Breast epithelium (tissue), 4 donors: ENCODE results near the gene LIN7C. TPM values are rescaled to one million over a fixed set of nuclear protein-coding genes. Genes with fewer than 3 reads are reported as not detected.
"Not testable (repeated sequence)": the region's sequence is repeated elsewhere in the genome, so short reads cannot be mapped to it uniquely, and the experiment has no call there.

Source experiments
- DNase-seq, 2 donors: peaks; one replicate each; pipeline ENCODE4 v3.0.0-alpha.2; 2019; ENCODE audit warnings: low spot score in 2 of 2
- H3K27ac ChIP-seq, 2 donors: fragments of 200-600 bp; sonication (generic) in 1 of 2; one replicate each; pipeline ENCODE4 v1.5.1; 2016 to 2019; ENCODE audit warnings: mild to moderate bottlenecking in 1 of 2
- H3K27me3 ChIP-seq, 2 donors: fragments of 200-600 bp; sonication (generic) in 1 of 2; one replicate each; pipeline versions ENCODE4 v1.5.1 to v1.6.0; 2017 to 2019; ENCODE audit warnings: control low read depth in 1 of 2, mild to moderate bottlenecking in 1 of 2
- H3K36me3 ChIP-seq: fragments of 200-600 bp; one replicate; pipeline ENCODE4 v1.5.1; 2019
- H3K4me1 ChIP-seq, 2 donors: fragments of 200-600 bp; sonication (generic); one replicate each; pipeline ENCODE4 v1.5.1; 2016 to 2019; ENCODE audit warnings: control low read depth in 1 of 2
- H3K4me3 ChIP-seq, 3 donors: fragments of 200-600 bp; sonication (generic); 1 replicate in 2 of 3; 2 replicates in 1 of 3; pipeline ENCODE4 v1.5.1; 2016 to 2019; ENCODE audit warnings: mild to moderate bottlenecking in 3 of 3, moderate library complexity in 2 of 3
- H3K9me3 ChIP-seq, 2 donors: fragments of 200-600 bp; sonication (generic) in 1 of 2; one replicate each; pipeline ENCODE4 v1.5.1; 2016 to 2019; ENCODE audit warnings: control low read depth in 1 of 2
- CTCF ChIP-seq, 3 donors: fragments of 450-650 bp; IDR thresholded peaks; one replicate each; pipeline ENCODE4 v1.5.1; 2016 to 2017; ENCODE audit warnings: antibody characterized with exemption in 3 of 3, mild to moderate bottlenecking in 3 of 3, moderate library complexity in 3 of 3
- POLR2A ChIP-seq: fragments of 450-650 bp; IDR thresholded peaks from one replicate; pipeline ENCODE4 v1.6.1; 2016; ENCODE audit warnings: antibody characterized with exemption, mild to moderate bottlenecking, moderate library complexity
- POLR2AphosphoS5 ChIP-seq, 3 donors: sonication (generic); formaldehyde crosslinking; IDR thresholded peaks; one replicate each; pipeline ENCODE4 v1.6.1; 2017; ENCODE audit warnings: antibody characterized with exemption in 3 of 3
- intact Hi-C: fragments of 100-400 bp; cut with DNase I; formaldehyde crosslinking; loops from one replicate; pipeline ENCODE4 v1.15.1; 2023; ENCODE audit warnings: low total_unique reads
- total RNA-seq, 3 donors: library from RNA; depleted of rRNA; stranded (reverse); fragments of >200 nt; gene quantifications; one replicate each; pipeline ENCODE4 v1.1.0, GENCODE V29; 2016

The LIN7C gene
- total RNA-seq, 3 donors from 2014 or later: 26.6 to 43.8 (median 38.0) TPM

DNA sequence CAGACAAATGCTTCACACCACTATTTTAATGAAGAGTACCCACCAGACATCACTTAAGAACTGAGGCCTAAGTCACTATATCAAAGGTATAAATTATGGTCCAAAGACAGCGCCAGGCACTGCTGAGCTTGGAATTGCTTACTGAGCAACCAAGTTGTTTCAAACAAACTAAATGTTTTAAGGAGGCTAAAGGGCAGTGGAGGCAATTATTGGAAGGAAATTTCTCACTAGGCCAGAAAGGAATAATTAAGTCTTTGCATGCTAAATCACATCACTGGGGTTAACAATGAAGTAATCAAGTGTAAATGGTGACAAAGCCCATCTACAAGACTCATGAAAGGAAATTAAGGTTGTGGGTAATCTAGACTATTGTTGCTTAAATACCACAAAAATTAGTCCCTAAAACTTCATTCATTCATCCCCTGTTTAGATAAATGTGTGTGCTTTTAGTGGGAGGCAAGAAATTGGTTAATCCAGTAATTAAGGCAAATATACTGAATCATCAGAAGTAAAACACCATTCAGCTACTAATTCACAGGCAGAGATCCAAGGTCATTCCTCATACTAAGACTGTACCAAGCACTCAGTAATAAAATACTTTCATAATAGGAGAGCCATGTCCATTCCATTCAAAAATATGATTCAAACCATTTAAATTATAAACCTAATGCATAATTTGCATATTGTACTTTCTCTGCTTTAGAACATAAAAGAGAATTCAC lies 55.2 kb downstream of the LIN7C start:
- DNase-seq: no peak
- TF ChIP-seq CTCF (IDR thresholded peaks at IDR 0.05) (no peak), POLR2AphosphoS5 (IDR thresholded peaks at IDR 0.05) (no peak), POLR2A (no peak)
- H3K36me3 ChIP-seq: no peaks in the 10 kb centered on the region
- peaks cover 0 to 6% of the 10 kb centered on the region in 2 donors for H3K4me1 ChIP-seq
- no peak overlapping the region for H3K4me3 ChIP-seq
- peak overlapping the region; percentile 58 to 59 for H3K27ac ChIP-seq
- H3K9me3 ChIP-seq: no peaks in the 10 kb centered on the region
- intact Hi-C loops: no loop called here
- no peaks in the 10 kb centered on the region for H3K27me3 ChIP-seq

DNA sequence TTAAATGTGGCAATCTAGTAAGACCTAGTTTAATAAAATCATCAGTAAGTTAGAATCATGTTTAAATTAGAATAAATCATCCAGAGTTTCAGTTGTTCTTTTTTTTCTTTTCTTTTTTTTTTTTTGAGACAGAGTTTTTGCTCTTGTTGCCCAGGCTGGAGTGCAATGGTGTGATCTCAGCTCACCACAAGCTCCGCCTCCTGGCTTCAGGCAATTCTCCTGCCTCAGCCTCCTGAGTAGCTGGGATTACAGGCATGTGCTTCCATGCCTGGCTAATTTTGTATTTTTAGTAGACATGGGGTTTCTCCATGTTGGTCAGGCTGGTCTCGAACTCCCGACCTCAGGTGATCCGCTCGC lies 58.4 kb downstream of the LIN7C start:
- intact Hi-C loops, H3K36me3 ChIP-seq, H3K27me3 ChIP-seq, H3K9me3 ChIP-seq, H3K4me3 ChIP-seq, DNase-seq, H3K27ac ChIP-seq, H3K4me1 ChIP-seq: not testable (repeated sequence)

DNA sequence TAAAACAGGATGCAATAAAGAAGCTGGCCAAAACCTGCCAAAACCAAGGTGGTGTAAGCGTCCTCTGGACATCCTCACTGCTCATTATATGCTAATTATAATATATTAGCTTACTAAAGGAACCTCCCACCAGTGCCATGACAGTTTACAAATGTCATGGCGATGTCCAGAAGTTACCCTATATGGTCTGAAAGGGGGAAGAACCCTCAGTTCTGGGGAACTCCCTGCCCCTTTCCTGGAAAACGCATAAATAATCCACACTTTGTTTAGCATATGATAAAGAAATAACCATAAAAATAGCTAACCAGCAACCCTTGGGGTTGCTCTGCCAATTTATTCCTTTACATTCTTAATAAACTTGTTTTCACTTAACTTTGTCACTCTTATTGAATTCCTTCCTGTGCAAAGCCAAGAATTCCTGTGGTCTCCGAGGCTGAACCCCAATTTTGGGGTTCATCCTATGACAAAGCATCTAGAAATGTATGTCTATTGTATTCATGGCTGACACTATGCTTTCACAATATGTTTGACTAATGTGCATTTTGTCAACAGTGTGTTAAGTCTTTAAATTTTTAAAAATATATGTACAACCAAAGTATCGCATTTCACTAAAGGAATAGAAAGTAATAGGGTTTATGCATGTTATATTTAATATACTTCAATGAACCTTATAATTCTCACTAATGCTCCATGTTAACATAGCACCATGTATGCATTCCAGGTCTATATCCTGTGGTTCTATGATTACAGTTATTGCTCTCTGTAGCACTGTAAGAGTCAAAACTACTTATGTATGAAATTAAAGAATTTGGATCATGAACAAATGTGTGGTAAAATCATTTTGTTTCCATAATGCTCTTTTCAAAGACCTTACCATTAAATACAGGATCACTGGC lies 59.0 kb downstream of the LIN7C start:
- Histone ChIP-seq H3K9me3 (no peaks in the 10 kb centered on the region), H3K27ac (no peak overlapping the region), H3K4me1 (no peaks in the 10 kb centered on the region), H3K36me3 (no peaks in the 10 kb centered on the region), H3K4me3 (no peak overlapping the region), H3K27me3 (no peaks in the 10 kb centered on the region)
- DNase-seq: no peak
- intact Hi-C loops: no loop called here
- TF ChIP-seq POLR2A (no peak), POLR2AphosphoS5 (IDR thresholded peaks at IDR 0.05) (no peak)

- no peaks in the 10 kb centered on the region for H3K4me1 ChIP-seq
- TF ChIP-seq POLR2A: no peak
- no peak for TF ChIP-seq CTCF (IDR thresholded peaks at IDR 0.05)
- TF ChIP-seq POLR2AphosphoS5 (IDR thresholded peaks at IDR 0.05): no peak
- no peaks in the 10 kb centered on the region for H3K36me3 ChIP-seq
- intact Hi-C loops: no loop called here
- H3K9me3 ChIP-seq: no peaks in the 10 kb centered on the region
- no peak overlapping the region for H3K27ac ChIP-seq
- no peaks in the 10 kb centered on the region for H3K27me3 ChIP-seq
- no peak for DNase-seq
- H3K4me3 ChIP-seq: no peak overlapping the region
These were observed 60.9 kb downstream of the LIN7C start for GRCh38 chr11:27445625-27446024.

DNA sequence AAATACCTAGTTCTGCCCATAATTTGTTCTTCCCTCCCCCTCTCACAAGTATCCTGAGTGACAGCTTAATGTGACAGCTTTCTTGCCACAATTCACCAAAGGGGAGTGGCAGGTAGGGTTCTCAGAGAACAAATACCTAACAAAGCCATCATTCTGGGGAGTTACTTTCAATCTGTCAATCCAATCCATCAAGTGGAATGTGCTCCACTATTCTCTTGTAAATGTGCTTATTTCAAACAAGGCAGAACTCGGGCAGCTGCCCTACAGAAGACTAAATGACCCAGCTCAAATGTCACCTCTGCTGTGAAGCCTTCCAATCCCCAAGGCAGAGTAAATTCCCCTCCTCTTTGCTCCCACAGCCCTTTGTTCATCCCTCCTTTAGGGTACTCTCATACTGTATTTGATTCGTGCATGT lies 61.8 kb downstream of the LIN7C start:
- Histone ChIP-seq H3K4me3 (no peak overlapping the region), H3K27me3 (no peaks in the 10 kb centered on the region), H3K36me3 (no peaks in the 10 kb centered on the region), H3K27ac (no peak overlapping the region), H3K4me1 (no peaks in the 10 kb centered on the region), H3K9me3 (no peaks in the 10 kb centered on the region)
- no peak for DNase-seq
- TF ChIP-seq POLR2AphosphoS5 (IDR thresholded peaks at IDR 0.05) (no peak), POLR2A (no peak), CTCF (IDR thresholded peaks at IDR 0.05) (no peak)
- intact Hi-C loops: no loop called here

Other genes starting within 250 kb of the LIN7C start
- 1 to 10 TPM; 2.2 to 9.7 (median 4.9) TPM for gene CCDC34, start 143.6 kb downstream of the LIN7C start, total RNA-seq
- gene LGR4, start 34.0 kb downstream of the LIN7C start, total RNA-seq: 10 to 100 TPM; 28.5 to 93.7 (median 34.2) TPM
- under 1 TPM in 2 of 3 donors, not detected in 1; 0.44 to 0.66 TPM for gene BDNF, start 193.7 kb upstream of the LIN7C start, total RNA-seq